ENCODE data around the gene CDH23. TPM values are rescaled to one million over a fixed set of nuclear protein-coding genes. Genes with fewer than 3 reads are reported as not detected.
A peak's percentile ranks its signal among the peaks of the same experiment; 100 is the strongest.

Gene CDH23
- total RNA-seq, 1 experiment from 2014 or later = 7.8 TPM

GRCh38 chr10:71623098-71623985, 226.6 kb downstream of the CDH23 start:
- H3K27ac ChIP-seq = no peak overlapping the region
- H4K20me1 ChIP-seq (ENCODE audit: insufficient read depth) = no peaks in the 10 kb centered on the region
- no peak overlapping the region for H2AFZ ChIP-seq
- H3K4me1 ChIP-seq (replicated peaks; ENCODE audit: insufficient read depth) = peaks cover 31% of the 10 kb centered on the region
- ChIA-PET POLR2A (ENCODE audit: unreplicated experiment) (interaction anchor here (0.6 kb wide), 1 partner anchor 145 kb away, joined by 3 read pairs; no protein-coding TSS in a partner anchor), CTCF (interaction anchor here (0.6 to 1.9 kb wide), 2 partner anchors 10 to 90 kb away, joined by 3 to 6 read pairs; no protein-coding TSS in a partner anchor)
- DNase-seq = peak in 1 of 2 experiments; percentile 34
- H3F3A ChIP-seq (ENCODE audit: insufficient read depth, low read depth) = 0 out of 2 replicates have a peak, but pooled peaks cover 6% of the 10 kb centered on the region
- H3K9me2 ChIP-seq (ENCODE audit: insufficient read depth) = no peaks in the 10 kb centered on the region
- no peaks in the 10 kb centered on the region for H3K36me3 ChIP-seq (ENCODE audit: low read depth)
- peak overlapping the region; percentile 63; the same call in 1 of the 2 replicates for H3K4me2 ChIP-seq
- H3K9me3 ChIP-seq (ENCODE audit: insufficient read depth, low read depth) = no peaks in the 10 kb centered on the region
- H3K79me2 ChIP-seq (ENCODE audit: low read depth) = no peaks in the 10 kb centered on the region
- TF ChIP-seq CTCF (conservative IDR thresholded peaks at IDR 0.05) (peak; percentile 45; the same call in 1 of the 2 replicates), EZH2 (IDR thresholded peaks at IDR 0.05; ENCODE audit: low read depth) (no peak)
- no TSS peak for BruUV-seq (replicated peaks)
- H3K4me3 ChIP-seq = no peak overlapping the region
- H3K27me3 ChIP-seq (ENCODE audit: insufficient read depth, low read depth) = no peaks in the 10 kb centered on the region
- intact Hi-C loops (cut with micrococcal nuclease; ENCODE audit: unreplicated experiment) = loop anchor here (5.0 kb wide), 1 partner anchor 69 kb away; no protein-coding TSS in a partner anchor

DNA sequence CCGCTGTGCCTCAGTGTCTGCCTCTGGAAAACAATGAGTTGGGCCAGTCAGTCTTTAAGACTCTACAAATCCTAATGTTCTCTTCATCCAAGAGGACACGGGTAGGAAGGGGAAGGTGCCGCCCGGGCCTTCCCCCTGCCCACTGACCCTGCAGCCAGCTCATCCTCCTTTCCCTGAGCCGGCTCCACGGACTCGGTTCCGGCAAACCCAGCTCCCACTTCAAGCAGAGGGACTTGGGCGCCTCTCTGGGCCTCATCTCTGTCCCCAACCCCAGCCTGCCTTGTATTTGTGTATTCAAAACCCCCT, 227.2 kb downstream of the CDH23 start:
- ChIA-PET CTCF (no interaction called here), POLR2A (ENCODE audit: unreplicated experiment) (interaction anchor here (0.6 kb wide), 1 partner anchor 144 kb away, joined by 3 read pairs; no protein-coding TSS in a partner anchor)
- Histone ChIP-seq H3K9me2 (ENCODE audit: insufficient read depth) (no peaks in the 10 kb centered on the region), H3K4me2 (no peak overlapping the region), H3K79me2 (ENCODE audit: low read depth) (no peaks in the 10 kb centered on the region), H3K4me3 (no peak overlapping the region), H3K27ac (no peak overlapping the region), H2AFZ (no peak overlapping the region), H3K4me1 (replicated peaks; ENCODE audit: insufficient read depth) (peaks cover 31% of the 10 kb centered on the region), H3F3A (ENCODE audit: insufficient read depth, low read depth) (0 out of 2 replicates have a peak, but pooled peaks cover 6% of the 10 kb centered on the region), H3K36me3 (ENCODE audit: low read depth) (no peaks in the 10 kb centered on the region), H4K20me1 (ENCODE audit: insufficient read depth) (no peaks in the 10 kb centered on the region), H3K9me3 (ENCODE audit: insufficient read depth, low read depth) (no peaks in the 10 kb centered on the region), H3K27me3 (ENCODE audit: insufficient read depth, low read depth) (no peaks in the 10 kb centered on the region)
- BruUV-seq (replicated peaks) = no TSS peak
- DNase-seq = no peak
- intact Hi-C loops (cut with micrococcal nuclease; ENCODE audit: unreplicated experiment) = loop anchor here (5.0 kb wide), 1 partner anchor 68 kb away; no protein-coding TSS in a partner anchor
- TF ChIP-seq EZH2 (IDR thresholded peaks at IDR 0.05; ENCODE audit: low read depth) (no peak), CTCF (conservative IDR thresholded peaks at IDR 0.05) (no peak)

- H3K9me3 ChIP-seq (ENCODE audit: insufficient read depth, low read depth) = no peaks in the 10 kb centered on the region
- POLR2A ChIA-PET (ENCODE audit: unreplicated experiment) = no interaction called here
- CTCF ChIA-PET = no interaction called here
- intact Hi-C loops (cut with micrococcal nuclease; ENCODE audit: unreplicated experiment) = no loop called here
- no peaks in the 10 kb centered on the region for H4K20me1 ChIP-seq (ENCODE audit: insufficient read depth)
- no peaks in the 10 kb centered on the region for H3K36me3 ChIP-seq (ENCODE audit: low read depth)
- no peak overlapping the region for H3K27ac ChIP-seq
- H3F3A ChIP-seq (ENCODE audit: insufficient read depth, low read depth) = 0 out of 2 replicates have a peak, but pooled peaks cover 6% of the 10 kb centered on the region
- H3K4me1 ChIP-seq (replicated peaks; ENCODE audit: insufficient read depth) = peaks cover 31% of the 10 kb centered on the region
- no peak for DNase-seq
- H3K4me3 ChIP-seq = no peak overlapping the region
- no peaks in the 10 kb centered on the region for H3K79me2 ChIP-seq (ENCODE audit: low read depth)
- no peak overlapping the region for H3K4me2 ChIP-seq
- TF ChIP-seq CTCF (conservative IDR thresholded peaks at IDR 0.05) = no peak
- TF ChIP-seq EZH2 (IDR thresholded peaks at IDR 0.05; ENCODE audit: low read depth) = no peak
- H3K27me3 ChIP-seq (ENCODE audit: insufficient read depth, low read depth) = no peaks in the 10 kb centered on the region
- no TSS peak for BruUV-seq (replicated peaks)
- no peak overlapping the region for H2AFZ ChIP-seq
- H3K9me2 ChIP-seq (ENCODE audit: insufficient read depth) = no peaks in the 10 kb centered on the region
These were observed 228.9 kb downstream of the CDH23 start for GRCh38 chr10:71625445-71626175.
